Measurements from ENCODE around the gene WNT7B.

WNT7B gene

GRCh38 chr22:45887202-45888131, 89.5 kb downstream of the WNT7B start:
- DNase-seq (ENCODE audit: low spot score) = no peak

DNA sequence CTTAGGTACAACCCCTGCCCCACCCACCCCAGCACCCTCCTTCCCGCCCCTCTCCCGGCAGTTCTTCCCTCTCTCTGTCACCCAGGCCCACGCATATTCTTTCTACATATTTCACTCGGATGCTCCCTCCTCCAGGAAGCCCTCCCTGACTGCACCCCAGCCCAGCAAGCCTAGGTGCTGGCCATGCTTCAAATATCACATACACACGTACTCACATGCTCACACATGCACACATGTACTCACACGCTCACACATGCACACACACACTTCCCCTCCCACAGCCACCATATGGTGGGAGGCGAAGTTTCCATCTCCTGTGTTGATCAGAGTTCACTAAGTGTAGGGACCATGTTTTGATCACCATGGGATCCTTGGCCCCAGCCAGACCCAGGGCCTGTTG, 90.4 kb downstream of the WNT7B start:
- DNase-seq (ENCODE audit: low spot score) = no peak

DNA sequence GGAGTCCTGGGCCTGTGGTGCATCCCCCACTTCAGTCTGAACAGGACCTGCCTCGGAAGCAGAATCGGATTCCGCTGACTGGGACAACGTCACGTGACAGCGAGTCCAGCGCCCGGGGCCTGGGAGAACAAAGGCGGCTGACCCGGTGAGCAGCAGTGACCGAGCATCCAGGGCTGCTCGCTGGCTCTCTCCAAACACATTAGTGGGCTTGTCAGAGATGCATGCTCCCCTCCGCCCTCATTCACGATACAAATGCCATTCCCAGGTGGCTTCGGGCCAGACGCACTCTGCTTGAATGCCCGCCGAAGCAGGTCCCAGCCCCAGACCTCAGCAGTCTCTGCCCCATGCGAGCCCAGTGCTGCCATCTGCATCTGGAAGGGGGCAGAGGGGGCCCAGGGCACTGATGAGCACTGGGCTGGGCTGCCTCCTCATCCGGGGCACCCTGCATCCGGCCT, 91.0 kb downstream of the WNT7B start:
- no peak for DNase-seq (ENCODE audit: low spot score)

DNA sequence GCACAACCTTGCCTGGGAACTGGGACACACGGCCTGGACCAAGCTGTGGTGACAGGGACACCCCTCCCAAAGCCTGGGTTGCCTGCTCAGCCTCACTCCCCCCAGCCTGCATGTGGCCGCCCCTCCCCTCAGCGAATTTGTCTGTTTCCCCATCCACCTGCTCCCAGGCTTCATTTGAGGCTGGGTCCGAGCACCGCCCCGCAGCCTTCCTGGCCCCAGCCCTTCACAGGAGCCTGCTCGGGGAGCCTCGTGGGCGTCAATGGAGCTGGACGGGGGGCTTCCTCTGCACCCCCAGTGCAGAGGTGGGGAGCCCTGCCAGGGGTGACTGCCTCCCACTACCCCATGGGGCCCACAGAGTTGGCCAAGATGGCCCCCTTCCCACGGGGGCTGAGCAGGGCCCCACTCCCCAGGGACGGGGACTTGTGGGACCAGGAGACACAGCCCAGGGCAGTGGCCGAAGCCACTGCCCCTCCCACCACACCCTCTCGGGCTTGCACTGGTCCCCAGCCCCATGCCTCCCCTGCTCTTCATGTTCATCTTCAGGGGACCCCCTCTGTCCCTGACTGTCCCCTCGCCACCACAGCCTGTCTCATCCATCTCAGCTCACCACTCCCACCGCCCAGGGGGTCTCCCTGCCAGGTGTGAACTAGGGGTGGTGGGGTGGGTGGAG, 91.7 kb downstream of the WNT7B start:
- no peak for DNase-seq (ENCODE audit: low spot score)

DNA sequence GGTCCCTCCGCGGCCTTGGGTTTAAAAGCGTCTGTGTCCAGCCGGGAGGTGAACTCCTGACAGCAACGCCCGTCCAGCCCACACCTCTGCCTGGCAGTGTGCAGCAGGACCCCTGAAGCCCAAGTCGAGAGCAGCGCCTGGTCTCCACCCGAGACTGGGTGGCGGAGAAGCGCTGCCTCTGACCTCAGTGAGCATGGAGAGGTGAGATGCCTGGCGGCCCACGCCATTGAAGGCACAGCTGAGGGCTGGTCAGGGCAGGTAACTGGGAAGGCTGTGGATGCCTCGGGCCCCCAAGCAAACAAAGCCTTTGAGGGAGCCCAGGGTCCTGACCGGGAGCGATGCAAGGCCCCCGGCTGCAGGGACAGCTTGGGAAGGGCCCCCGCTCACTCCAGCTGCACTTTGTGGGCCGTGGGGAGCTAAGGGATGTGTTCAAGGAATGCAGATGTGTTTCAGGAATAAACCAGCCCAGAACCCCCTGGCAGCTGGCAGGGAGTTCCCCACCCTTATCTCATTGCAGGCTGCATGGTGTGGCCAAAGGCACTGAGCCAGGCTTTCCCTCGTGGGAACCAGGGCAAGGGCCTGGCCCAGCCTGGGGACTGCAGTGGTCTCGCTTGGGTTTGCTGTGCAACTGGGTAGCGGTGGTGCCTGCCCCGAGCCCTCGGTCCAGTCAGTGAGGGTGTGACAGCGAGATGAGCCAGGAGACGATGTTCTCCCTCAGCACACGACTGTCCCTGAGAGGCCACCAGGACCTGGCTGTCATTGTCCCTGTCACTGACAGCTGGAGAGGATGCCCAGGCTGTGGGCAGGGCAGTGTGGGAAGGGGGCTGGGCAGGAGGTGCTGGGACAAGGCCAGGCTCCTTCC, 92.5 kb downstream of the WNT7B start:
- no peak for DNase-seq (ENCODE audit: low spot score)

GRCh38 chr22:45883811-45884170, 93.2 kb downstream of the WNT7B start:
- DNase-seq (ENCODE audit: low spot score) = no peak

- no peak for DNase-seq (ENCODE audit: low spot score)
Observed at GRCh38 chr22:45882881-45883810, 93.8 kb downstream of the WNT7B start.

GRCh38 chr22:45881524-45881875, 95.5 kb downstream of the WNT7B start:
- DNase-seq (ENCODE audit: low spot score) = no peak

DNA sequence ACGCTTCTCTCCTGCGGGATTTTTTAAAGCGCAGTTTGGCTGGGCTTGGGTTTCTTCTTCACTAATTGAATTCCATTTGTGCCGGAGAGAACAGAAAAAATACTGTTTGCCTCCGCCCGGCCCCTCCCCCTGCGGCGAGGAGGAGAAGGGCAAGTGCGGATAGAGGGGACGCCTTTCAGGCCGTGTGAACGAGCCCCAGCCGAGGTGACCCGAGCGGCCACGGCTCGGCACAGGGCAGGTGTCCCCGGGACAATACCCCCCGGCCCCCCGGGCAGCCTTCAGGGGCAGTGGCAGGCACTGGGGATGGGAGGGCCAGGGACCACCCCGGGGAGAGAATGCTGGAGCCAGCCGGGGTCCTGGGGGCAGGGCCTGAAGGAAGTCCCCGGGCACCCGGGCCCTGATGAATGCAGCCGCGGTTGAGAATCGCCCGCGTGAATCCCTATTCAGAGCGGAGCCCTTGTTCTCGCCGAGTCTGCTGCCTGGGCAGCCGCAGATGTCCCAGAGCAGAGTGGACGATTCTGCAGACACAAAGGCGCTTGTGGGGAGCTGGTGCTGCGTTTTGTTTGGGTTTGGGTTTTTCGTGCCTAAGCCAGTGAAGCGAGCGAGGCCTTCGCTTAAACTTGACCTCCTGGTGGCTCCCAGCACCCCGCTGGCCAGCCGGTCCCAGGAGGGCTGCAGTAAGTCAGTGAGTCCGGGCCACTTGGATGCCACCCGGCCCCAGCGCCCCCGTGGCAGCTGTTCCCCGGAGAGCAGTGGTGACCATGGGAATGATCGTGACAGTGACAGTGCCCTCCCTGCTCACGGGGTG, 96.0 kb downstream of the WNT7B start:
- no peak for DNase-seq (ENCODE audit: low spot score)

DNA sequence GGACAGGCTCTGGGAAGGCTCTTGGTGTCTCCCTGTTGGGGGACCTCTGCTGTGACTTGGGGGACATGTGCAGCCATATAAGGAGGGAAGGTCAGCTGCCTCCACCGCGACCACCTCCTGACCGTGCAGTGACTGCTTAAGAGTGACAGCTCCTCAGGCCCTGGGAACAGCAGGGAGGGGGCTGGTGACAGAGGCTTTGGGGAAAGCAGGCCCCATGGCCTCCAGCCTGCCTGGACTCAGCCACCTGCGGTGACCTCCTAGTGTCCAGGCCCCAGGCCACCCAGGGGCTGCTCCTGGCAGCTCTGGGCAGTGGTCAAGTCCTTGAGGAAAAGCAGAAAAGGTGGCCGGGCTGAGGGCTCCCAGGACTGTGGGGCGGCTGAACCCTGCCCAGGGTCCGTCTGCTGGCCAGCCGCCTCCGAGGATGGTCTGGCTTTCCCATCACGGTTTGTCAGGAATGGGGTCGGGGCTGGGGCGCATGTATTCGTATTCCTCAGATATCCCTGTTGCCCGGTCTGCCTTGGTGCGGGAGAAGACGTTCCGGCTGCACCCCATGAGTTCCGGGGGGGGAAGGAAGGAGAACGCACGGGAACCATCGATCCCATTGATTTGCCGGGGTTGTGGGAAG, 96.8 kb downstream of the WNT7B start:
- DNase-seq (ENCODE audit: low spot score) = no peak

DNA sequence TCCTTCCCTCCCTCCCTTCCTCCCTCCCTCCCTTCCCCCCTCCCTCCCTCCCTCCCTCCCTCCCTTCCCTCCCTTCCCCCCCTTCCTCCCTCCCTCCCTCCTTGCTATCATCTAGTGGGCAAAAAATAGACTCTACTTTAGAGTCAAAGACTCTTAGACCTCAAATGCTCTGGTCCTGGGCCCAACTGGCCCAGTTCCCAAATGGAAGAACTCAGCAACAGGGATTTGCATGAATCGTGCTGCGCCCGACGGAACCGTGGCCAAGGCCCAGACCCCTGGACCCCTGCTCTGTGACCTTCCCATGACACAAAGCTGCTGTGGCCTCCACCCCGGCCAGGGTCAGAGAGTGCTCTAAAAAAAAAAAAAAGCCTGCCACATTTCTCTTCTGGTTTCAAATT, 97.4 kb downstream of the WNT7B start:
- DNase-seq (ENCODE audit: low spot score) = no peak

DNA sequence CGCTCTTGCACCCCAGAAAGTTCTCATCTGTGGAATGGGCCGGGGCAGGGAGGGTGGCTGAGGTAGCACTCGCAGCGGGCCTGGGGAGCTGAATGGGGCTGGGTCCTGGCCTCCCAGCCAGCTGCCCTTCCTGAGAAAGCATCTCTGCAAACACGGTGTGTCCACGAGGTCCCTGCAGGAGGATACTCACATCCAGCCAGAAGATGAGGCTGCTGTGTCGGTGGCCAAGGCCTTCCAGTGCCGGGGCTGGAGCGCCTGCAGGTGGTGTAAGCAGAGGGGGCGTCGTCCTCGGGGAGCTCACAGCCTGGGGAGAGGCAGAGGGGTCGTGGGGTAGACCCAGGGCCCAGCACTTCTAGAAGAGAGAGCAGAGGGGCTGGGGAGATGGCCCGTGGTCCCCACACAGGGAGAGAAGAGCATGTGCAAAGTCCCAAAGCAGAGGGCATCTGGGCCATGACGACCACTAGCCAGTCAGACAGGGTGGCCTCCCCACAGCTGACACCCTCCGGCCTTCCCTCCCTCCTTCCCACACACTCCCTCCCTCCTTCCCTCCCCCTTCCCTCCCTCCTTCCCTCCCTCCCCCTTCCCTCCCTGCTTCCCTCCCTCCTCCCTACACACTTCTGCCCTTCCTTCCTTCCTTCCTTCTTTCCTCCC, 97.9 kb downstream of the WNT7B start:
- DNase-seq (ENCODE audit: low spot score) = no peak

GRCh38 chr22:45878051-45878781, 98.7 kb downstream of the WNT7B start:
- no peak for DNase-seq (ENCODE audit: low spot score)

DNA sequence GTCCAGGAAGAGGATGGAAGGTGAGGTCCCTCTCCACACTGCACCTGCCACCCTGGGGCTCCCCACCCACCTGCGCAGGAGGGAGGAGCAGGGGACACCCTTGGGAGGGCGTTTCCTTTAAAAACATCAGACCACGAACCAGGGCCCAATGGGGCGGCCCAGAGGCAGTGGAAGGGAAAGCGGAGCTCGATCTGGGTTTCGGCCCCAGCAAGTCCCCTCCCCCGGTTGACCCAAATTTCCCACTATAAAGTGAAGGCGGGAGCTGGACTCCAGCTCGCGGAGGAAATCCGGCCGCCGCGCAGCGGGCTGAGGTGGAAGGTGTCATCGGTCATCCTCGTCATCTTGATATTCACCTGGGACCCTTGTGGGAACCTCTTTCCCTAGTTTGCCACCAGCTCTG, 99.3 kb downstream of the WNT7B start:
- no peak for DNase-seq (ENCODE audit: low spot score)

- no peak for DNase-seq (ENCODE audit: low spot score)
Observed at GRCh38 chr22:45877036-45877380, 100.0 kb downstream of the WNT7B start.

DNA sequence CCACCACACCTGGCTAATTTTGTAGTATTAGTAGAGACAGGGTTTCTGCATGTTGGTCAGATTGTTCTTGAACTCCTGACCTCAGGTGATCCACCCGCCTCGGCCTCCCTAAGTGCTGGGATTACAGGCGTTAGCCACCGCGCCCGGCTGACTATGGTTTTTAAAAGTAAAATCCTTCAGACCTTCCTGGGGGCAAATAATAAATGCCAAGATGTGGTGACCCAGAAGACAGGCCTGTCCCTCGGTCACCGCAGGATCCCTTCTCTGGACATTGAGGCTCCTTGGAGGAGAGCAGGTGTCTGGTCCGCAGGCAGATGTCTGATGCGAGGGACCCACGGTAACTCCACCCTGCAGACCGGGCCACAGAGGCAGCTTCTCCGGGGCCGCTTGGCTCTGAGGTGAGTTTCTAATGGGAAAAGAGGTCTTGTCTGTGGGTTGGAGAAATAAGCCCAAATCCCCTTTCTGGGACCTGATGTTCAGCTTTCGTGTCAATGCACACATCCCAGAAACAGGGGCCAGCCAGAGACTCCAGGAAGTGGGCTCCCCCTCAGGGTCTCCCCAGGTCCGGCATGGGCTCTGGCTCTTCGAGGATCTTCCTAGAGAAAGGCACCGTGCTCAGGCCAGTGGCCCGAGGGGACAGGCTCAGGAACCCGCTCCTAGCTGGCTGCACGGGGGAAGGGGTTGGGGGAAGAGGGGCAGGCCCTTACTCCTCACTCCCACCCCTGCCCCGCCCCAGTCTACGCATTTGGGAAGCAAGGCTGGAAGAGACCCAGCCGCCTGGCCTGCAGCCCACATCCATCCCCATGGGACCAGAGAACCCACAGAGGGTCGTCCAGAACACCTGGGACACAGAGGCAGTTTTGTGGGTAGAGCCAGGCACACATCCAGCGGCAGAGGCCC, 100.6 kb downstream of the WNT7B start:
- no peak for DNase-seq (ENCODE audit: low spot score)

GRCh38 chr22:45872659-45873263, 104.2 kb downstream of the WNT7B start:
- DNase-seq (ENCODE audit: low spot score) = no peak

GRCh38 chr22:45871721-45872120, 105.2 kb downstream of the WNT7B start:
- no peak for DNase-seq (ENCODE audit: low spot score)

All from germinal center (tissue), 1 donor.